Mucosa of stomach (tissue), 1 donor: Measurements from ENCODE around the gene RBL2.

Experiments
- H3K27me3 ChIP-seq: one replicate; pipeline ENCODE4 v1.7.0; 2013; ENCODE audit warnings: mild to moderate bottlenecking, low read length; ENCODE audit not compliant: control insufficient read depth, insufficient read depth
- H3K36me3 ChIP-seq: one replicate; pipeline ENCODE4 v1.7.0; 2013; ENCODE audit warnings: low read length; ENCODE audit not compliant: control insufficient read depth, insufficient read depth
- H3K4me1 ChIP-seq: one replicate; pipeline ENCODE4 v1.7.0; 2013; ENCODE audit warnings: mild to moderate bottlenecking, low read length; ENCODE audit not compliant: control insufficient read depth, insufficient read depth
- H3K4me3 ChIP-seq: one replicate; pipeline ENCODE4 v1.7.0; 2013; ENCODE audit warnings: low read length
- H3K9ac ChIP-seq: one replicate; pipeline ENCODE4 v1.7.0; 2013; ENCODE audit warnings: mild to moderate bottlenecking, low read length, moderate library complexity
- H3K9me3 ChIP-seq: one replicate; pipeline ENCODE4 v1.7.0; 2013; ENCODE audit warnings: mild to moderate bottlenecking, low read length, moderate library complexity; ENCODE audit not compliant: control insufficient read depth
- donor health status: Pancreatic carcinoma.

The RBL2 gene

DNA sequence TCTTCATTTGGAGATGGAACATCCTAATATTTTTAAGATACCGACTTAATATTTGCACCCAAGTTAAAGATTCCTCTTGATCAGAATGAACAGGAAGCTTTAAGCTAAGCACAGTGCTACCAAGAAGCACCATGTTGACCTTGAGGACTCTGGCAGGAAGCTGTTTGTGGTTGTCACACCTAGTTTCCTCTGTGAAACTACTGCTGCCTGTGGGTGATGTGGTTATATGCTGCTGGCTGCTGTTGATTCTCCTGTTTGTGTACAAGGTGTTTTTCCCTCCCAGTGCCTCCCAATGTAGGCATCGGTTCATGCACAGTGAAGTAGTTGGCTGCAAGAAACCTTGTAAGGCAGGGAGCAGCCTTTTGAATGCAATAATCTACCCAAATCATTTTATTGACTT, 23.4 kb downstream of the RBL2 start:
- H3K9me3 ChIP-seq: no peaks in the 10 kb centered on the region
- H3K4me1 ChIP-seq: no peaks in the 10 kb centered on the region
- H3K36me3 ChIP-seq: no peaks in the 10 kb centered on the region
- no peak overlapping the region for H3K4me3 ChIP-seq
- no peak overlapping the region for H3K9ac ChIP-seq
- H3K27me3 ChIP-seq: no peaks in the 10 kb centered on the region

DNA sequence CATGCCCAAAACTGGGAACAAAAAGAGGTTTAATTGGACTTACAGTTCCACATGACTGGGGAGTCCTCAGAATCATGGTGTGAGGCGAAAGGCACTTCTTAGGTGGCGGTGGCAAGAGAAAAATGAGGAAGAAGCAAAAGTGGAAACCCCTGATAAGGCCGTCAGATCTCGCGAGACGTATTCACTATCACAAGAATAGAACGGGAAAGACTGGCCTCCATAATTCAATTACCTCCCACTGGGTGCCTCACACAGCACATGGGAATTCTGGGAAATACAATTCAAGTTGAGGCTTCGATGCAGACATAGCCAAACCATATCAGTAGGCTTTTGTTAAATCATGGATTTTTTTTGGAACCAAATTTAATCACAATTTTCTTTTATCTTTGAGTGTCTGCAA, 24.4 kb downstream of the RBL2 start:
- no peaks in the 10 kb centered on the region for H3K4me1 ChIP-seq
- no peaks in the 10 kb centered on the region for H3K27me3 ChIP-seq
- no peak overlapping the region for H3K9ac ChIP-seq
- H3K36me3 ChIP-seq: no peaks in the 10 kb centered on the region
- H3K4me3 ChIP-seq: no peak overlapping the region
- H3K9me3 ChIP-seq: no peaks in the 10 kb centered on the region

DNA sequence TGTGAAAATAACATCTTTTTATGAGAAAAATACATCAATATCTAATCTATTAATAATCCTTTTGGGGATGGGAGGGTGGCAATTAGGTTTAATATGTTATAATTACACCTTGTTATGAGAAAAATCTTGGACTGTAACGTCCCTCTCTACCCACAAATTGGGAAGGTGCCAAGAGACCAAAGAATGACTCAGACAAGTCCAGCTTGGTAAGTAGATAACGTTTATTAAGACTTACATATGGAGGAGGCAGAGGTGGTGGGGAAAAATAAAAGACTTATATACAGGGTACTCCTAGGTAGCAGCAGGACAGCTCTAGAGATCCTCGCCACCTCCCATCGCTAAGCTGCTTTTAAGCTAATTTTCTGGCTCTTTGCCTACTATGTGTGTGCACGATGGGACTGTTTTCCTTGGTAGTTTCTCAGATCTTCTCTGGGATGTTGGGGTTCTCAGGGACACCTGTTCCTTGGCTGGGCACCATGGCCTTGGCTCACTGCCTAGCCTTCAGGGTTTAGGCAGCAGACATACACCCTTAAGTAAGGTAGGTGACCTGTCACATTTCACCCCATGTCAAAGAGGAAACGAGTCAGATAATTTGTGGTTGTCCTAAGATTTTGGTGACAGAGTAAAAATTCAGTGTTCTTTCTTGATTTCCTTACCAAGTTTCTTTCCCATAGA, 31.5 kb downstream of the RBL2 start:
- no peaks in the 10 kb centered on the region for H3K36me3 ChIP-seq
- peaks cover 5% of the 10 kb centered on the region for H3K4me1 ChIP-seq
- no peaks in the 10 kb centered on the region for H3K27me3 ChIP-seq
- no peak overlapping the region for H3K9ac ChIP-seq
- H3K4me3 ChIP-seq: no peak overlapping the region
- H3K9me3 ChIP-seq: no peaks in the 10 kb centered on the region

DNA sequence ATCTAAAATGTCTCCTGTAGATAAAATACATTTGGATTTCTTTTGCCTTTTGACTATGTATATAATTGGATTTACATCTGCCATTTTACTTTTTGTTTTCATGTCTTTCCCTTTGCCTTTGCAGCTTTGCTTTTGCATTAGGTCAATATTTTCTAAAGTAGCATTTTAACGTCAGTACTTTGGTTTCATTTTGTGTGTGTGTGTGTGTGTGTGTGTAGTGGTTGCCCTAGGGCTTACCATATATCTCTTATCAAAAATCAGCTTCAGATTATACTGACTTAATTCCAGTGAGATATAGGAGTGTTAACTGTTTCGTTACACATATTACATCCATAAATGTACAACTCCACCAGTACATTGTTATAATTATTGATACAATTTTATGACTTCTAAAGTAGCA, 42.6 kb downstream of the RBL2 start:
- Histone ChIP-seq H3K36me3 (peaks cover 9% of the 10 kb centered on the region), H3K9me3 (no peaks in the 10 kb centered on the region), H3K27me3 (no peaks in the 10 kb centered on the region), H3K4me3 (no peak overlapping the region), H3K9ac (no peak overlapping the region), H3K4me1 (no peaks in the 10 kb centered on the region)

DNA sequence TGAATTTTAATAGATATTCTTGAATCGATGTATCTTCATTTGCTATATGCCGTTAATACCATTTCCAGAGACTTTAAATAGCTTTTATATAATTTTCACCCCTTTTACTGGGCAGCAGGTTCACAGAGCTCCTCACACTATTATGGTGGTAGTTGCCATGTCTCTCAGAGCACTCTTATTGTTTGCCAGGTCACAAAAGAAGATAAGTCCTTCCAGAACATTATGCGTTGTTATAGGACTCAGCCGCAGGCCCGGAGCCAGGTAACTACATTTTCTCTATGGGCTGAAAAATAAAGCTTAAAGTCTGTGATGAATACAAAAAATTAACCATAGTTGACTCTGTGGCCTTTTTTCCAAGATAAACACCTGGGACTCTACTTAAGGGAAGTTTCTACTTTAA, 44.7 kb downstream of the RBL2 start:
- Histone ChIP-seq H3K27me3 (no peaks in the 10 kb centered on the region), H3K9ac (no peak overlapping the region), H3K4me1 (no peaks in the 10 kb centered on the region), H3K9me3 (no peaks in the 10 kb centered on the region), H3K36me3 (peaks cover 9% of the 10 kb centered on the region), H3K4me3 (no peak overlapping the region)

DNA sequence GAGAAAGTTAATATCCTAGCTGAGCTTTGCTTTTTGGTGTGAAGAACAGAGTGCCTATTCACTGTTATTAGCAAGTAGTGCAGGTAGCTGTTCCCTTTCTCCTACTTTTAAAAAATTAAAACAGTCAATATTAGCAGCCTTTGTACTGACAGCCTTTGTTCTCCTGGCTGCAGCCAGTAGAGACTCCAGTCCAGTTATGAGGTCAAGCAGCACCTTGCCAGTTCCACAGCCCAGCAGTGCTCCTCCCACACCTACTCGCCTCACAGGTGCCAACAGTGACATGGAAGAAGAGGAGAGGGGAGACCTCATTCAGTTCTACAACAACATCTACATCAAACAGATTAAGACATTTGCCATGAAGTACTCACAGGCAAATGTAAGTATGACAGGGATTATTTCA, 46.1 kb downstream of the RBL2 start:
- Histone ChIP-seq H3K4me3 (no peak overlapping the region), H3K36me3 (peaks cover 9% of the 10 kb centered on the region)

DNA sequence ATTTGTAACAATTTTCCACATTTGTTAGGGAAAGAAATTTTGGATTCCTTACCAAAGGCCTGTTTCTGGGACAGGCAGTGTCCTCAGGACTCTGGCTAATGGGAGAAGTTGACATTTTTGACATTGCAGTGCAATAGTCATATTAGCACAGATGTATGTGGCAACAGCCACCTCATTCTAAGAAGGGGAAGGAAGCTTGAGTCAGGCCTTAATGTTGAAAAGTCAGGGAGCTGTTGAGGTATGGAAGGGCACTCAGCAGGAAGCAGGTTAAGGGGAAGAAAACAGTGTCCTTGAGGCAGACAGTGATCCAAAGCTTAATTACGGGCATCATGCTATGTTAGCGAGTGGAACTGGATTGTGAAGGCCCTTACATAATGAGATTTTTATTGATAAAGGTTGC, 47.9 kb downstream of the RBL2 start:
- H3K36me3 ChIP-seq: peaks cover 9% of the 10 kb centered on the region

More for the DNA sequence above, 46.1 kb downstream of the RBL2 start:
- H3K9ac ChIP-seq: no peak overlapping the region
- H3K27me3 ChIP-seq: no peaks in the 10 kb centered on the region
- no peaks in the 10 kb centered on the region for H3K9me3 ChIP-seq
- H3K4me1 ChIP-seq: no peaks in the 10 kb centered on the region

DNA sequence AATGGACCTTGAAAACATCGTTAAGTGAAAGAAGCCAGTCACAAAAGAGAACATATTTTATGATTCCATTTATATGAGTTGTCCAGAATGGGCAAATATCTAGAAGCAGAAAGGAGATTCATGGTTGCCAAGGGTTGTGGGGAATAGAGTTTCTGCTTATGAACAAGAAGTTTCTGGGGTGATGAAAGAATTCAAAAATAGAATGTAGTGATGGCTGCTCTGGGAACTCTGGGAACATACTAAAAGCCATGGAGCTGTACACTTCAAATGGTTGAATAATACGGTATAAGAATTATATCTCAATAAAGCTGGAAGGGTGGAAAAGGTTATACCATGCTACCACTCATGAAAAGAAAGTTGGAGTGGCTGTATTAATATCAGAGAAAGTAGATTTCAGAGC, 50.3 kb downstream of the RBL2 start:
- no peak overlapping the region for H3K4me3 ChIP-seq
- peaks cover 9% of the 10 kb centered on the region for H3K36me3 ChIP-seq

More for the DNA sequence above, 47.9 kb downstream of the RBL2 start:
- no peaks in the 10 kb centered on the region for H3K27me3 ChIP-seq
- no peak overlapping the region for H3K9ac ChIP-seq
- no peaks in the 10 kb centered on the region for H3K9me3 ChIP-seq
- no peaks in the 10 kb centered on the region for H3K4me1 ChIP-seq
- no peak overlapping the region for H3K4me3 ChIP-seq

DNA sequence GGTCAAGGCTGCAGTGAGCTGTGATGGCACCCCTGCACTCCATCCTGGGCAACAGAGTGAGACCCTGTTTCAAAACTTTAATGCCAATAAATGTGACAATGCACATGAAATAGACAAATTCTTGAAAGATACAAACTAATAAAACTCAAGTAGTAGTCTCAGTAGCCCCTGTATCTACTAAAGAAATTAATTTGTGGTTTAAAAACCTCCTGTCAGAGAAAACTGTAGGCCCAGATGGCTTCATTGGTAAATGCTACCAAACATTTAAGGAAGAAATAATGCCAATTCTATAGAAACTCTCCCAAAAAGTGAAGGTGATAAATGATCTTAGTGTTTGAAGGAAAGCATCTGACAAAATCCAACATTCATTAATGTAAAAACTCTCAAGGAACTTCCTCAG, 52.0 kb downstream of the RBL2 start:
- Histone ChIP-seq H3K4me1 (no peaks in the 10 kb centered on the region), H3K9ac (no peak overlapping the region), H3K9me3 (no peaks in the 10 kb centered on the region), H3K36me3 (peaks cover 4% of the 10 kb centered on the region), H3K27me3 (no peaks in the 10 kb centered on the region), H3K4me3 (no peak overlapping the region)

More for the DNA sequence above, 50.3 kb downstream of the RBL2 start:
- H3K9me3 ChIP-seq: no peaks in the 10 kb centered on the region
- no peak overlapping the region for H3K9ac ChIP-seq
- H3K4me1 ChIP-seq: no peaks in the 10 kb centered on the region
- H3K27me3 ChIP-seq: no peaks in the 10 kb centered on the region

DNA sequence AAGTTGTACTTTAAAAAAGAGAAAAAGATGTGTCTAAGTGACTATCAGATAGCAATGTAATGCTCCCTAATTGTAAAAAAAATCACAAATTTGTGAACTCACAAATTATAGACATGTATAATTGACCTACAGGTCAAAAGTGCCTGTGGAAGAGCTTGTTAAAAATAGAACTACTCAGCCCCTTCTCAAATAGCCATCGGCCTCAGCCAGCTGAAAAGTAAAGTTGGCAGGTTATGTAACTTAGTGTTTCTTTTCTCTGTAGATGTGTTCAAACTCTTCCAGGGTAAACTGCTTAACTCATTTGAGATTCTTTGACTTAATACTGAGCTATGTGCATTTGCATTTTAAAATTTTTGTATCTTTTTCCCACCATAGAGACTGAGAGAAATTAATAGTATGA, 55.5 kb downstream of the RBL2 start:
- no peak overlapping the region for H3K9ac ChIP-seq
- no peaks in the 10 kb centered on the region for H3K27me3 ChIP-seq
- H3K4me1 ChIP-seq: no peaks in the 10 kb centered on the region
- H3K4me3 ChIP-seq: no peak overlapping the region
- peaks cover 9% of the 10 kb centered on the region for H3K36me3 ChIP-seq
- H3K9me3 ChIP-seq: no peaks in the 10 kb centered on the region

DNA sequence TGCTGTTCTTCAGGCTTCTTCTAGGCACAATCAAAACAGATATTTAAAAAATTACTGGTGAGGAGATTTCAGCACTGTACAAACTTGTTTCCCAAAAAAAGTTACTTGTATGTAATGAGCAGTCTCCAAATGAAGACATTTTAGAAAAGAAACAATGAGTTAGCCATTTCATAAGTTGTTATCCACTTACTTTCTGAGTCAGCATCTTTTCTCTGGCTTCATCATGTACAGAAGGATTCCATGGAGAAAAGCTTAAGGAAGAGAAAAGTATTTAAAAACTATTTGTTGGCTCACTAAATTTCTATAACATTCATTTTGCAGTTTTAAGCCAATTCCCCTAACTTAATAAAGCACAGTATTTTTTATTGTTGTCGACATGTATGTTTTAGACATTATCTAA, 58.2 kb downstream of the RBL2 start:
- Histone ChIP-seq H3K9me3 (no peaks in the 10 kb centered on the region), H3K4me3 (no peak overlapping the region), H3K36me3 (peaks cover 9% of the 10 kb centered on the region), H3K27me3 (no peaks in the 10 kb centered on the region), H3K9ac (no peak overlapping the region), H3K4me1 (no peaks in the 10 kb centered on the region)

DNA sequence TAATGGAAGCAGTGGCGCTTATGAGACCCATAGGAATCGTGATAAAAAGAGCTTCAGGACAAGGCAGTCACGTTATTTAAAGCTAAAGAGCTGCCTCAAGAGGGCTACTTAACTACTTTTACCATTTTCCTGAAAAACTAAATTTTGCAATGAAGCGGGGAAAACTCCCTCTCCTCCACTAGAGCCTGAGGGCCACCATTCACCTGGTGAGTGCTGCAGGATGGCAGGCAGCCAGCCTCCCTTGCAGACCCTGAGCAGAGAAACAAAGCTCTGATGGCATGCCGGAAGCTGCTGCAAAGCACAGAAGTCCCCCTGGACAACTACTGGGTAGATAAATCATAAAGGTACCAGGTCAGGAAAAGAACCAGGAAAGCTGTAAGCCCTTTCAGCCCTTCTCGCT, 60.4 kb downstream of the RBL2 start:
- Histone ChIP-seq H3K4me3 (no peak overlapping the region), H3K36me3 (peaks cover 9% of the 10 kb centered on the region), H3K9me3 (no peaks in the 10 kb centered on the region), H3K27me3 (no peaks in the 10 kb centered on the region), H3K4me1 (no peaks in the 10 kb centered on the region), H3K9ac (no peak overlapping the region)

DNA sequence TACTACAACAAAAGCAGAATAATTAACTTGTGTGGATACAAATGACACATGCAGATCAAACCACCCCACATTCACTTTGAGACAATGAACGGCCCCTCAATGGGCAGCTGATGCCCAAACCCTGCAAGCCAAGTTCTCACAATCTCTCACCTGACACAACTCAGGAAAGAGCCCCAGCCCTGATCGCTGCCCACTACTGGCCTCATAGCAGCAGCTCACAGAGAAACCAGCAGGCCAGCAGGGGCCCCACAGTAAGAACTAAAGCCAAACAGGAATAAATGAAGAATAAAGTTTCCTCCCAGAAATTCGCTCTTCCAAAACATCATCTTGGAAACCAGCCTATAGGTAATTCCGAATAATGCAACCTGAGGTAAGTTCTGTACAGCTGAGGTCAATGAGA, 61.1 kb downstream of the RBL2 start:
- H3K4me1 ChIP-seq: no peaks in the 10 kb centered on the region
- no peak overlapping the region for H3K9ac ChIP-seq
- H3K4me3 ChIP-seq: no peak overlapping the region
- peaks cover 9% of the 10 kb centered on the region for H3K36me3 ChIP-seq
- H3K9me3 ChIP-seq: no peaks in the 10 kb centered on the region
- H3K27me3 ChIP-seq: no peaks in the 10 kb centered on the region
